Measurements from ENCODE around the gene SRSF12.
"Not testable (repeated sequence)": the region's sequence is repeated elsewhere in the genome, so short reads cannot be mapped to it uniquely, and the experiment has no call there.

The SRSF12 gene

GRCh38 chr6:89069536-89070163 is 48.2 kb downstream of the SRSF12 start:
- no peak for DNase-seq

DNA sequence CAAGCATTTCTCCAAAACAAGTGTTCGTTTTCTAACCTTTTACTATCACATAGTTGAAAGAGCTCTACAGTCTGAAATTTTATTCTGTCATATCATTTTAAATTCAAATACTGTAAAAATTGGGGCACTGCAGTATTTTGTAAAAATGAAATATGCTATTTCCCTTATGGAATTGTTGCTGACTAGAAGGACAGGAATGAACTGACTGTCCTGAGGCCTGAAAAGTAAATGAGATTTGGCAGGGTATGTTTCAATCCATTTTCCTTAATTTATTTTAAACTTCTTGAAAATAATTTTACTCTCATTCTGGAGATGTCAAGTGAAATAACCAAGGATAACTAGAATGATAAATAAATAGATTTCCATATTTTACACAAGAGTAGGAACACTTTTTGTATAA is 49.2 kb downstream of the SRSF12 start:
- DNase-seq, result no peak

- no peak for DNase-seq
Observed at GRCh38 chr6:89067796-89068195, 50.1 kb downstream of the SRSF12 start.

GRCh38 chr6:89066940-89067646 is 50.8 kb downstream of the SRSF12 start:
- no peak for DNase-seq

DNA sequence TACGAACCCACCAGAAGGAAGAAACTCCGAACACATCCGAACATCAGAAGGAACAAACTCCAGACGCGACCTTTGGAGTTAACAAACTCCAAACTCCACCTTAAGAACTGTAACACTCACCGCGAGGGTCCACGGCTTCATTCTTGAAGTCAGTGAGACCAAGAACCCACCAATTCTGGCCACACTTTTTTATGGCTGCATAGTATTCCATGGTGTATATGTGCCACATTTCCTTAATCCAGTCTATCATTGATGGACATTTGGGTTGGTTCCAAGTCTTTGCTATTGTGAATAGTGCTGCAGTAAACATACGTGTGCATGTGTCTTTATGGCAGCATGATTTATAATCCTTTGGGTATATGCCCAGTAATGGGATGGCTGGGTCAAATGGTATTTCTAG is 51.8 kb downstream of the SRSF12 start:
- DNase-seq, result not testable (repeated sequence)

DNA sequence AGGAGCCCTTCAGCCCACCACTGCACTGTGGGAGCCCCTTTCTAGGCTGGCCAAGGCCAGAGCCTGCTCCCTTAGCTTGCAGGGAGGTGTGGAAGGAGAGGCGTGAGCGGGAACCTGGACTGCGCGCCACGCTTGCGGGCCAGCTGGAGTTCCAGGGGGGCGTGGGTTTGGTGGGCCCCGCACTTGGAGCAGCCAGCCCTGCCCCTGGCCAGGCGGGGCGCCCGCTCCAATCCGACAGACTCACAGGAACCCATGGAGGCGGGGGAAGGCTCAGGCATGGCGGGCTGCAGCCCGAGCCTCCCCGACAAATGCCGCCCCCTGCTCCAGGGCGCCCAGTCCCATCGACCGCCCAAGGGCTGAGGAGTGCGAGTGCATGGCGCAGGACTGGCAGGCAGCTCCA is 52.9 kb downstream of the SRSF12 start:
- DNase-seq, result not testable (repeated sequence)

DNA sequence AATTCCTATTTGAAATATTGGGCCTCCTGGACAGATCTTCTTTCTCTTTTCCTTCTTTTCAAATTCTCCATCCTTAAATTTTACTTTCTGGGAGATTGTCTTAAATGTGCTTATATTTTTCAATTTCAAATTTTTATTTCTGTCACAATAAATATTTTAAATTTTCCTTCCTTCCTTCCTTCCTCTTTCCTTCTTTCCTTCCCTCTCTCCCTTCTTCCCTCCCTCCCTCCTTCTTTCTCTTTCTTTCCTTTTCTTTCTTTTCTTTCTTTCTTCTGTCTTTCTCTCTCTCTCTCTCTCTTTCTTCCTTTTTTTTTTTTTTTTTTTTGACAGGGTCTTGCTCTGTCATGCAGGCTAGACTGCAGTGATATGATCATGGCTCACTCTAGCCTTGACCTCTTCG is 54.0 kb downstream of the SRSF12 start:
- DNase-seq, result no peak

- DNase-seq, result no peak
Observed at GRCh38 chr6:89059227-89059626, 58.6 kb downstream of the SRSF12 start.

DNA sequence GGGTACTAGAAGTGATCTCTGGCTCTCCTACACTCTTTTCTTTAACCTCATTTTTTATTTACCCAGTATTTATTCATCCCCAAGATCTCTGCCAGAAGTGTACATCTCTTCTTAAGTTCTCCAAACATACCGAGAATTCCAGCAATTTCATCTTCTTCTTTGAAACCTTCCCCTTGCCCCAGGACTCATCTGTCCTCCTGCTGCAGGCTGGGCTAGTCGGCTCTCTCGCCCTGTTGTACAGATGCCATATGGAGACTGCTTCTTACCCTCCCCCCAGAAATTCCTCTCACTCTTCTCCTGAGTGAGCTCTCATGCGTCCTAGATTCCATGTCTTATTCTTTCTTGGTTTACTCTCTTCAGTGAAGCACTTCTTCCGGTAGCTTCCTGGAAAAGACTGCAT is 59.2 kb downstream of the SRSF12 start:
- no peak for DNase-seq

- DNase-seq, result no peak
Observed at GRCh38 chr6:89057759-89058158, 60.1 kb downstream of the SRSF12 start.

GRCh38 chr6:89054208-89054607 is 63.7 kb downstream of the SRSF12 start:
- DNase-seq, result no peak

DNA sequence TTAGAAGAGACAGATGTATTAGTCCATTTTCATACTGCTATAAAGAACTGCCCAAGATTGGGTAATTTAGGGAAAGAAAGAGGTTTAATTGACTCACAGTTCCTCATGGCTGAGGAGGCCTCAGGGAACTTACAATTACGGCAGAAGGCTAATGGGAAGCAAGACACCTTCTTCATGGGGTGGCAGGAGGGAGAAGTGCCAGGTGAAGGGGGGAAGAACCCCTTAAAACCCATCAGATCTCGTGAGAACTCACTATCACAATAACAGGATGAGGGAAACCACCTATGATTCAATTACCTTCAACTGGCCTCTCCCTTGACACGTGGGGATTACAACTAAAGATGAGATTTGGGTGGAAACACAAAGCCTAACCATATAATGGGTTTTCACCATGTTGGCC is 66.2 kb downstream of the SRSF12 start:
- no peak for DNase-seq

DNA sequence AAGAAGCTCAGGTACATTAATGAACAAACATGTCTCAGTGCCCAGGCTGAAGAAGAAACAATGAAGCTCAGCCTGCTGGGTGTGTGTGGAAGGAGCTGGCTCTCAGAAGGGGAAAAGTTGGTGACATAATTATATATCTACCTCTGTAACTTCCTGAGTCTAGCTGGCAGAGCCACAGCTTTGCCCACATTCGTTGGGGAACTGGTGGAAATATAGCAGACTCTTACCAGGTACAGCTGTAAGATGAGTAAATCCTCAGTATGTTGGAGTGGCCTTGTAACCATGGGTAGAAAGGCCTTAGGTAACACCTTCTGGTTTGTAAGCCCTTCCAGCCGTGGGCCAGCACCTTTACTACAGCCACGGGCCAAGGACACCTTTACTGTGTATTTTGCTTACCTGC is 67.2 kb downstream of the SRSF12 start:
- no peak for DNase-seq

DNA sequence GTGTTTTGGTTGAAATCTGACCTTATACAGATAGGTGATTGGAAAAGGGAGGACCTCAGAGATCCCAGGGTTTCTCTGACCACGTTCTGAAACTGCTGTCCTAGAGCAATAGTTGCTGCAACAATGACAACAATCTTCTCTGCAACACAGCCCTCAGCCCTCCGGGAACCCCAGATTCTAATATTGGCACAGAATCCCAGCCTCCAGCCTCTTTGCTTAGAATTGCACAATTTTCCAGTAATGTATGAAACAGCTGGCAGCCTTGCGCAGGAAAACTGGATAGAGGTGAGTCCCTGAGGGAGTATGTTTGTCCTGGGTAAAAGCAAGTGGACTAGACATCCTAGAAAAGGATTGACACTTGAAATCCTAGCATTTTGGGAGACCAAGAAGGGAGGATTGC is 67.7 kb downstream of the SRSF12 start:
- no peak for DNase-seq

DNA sequence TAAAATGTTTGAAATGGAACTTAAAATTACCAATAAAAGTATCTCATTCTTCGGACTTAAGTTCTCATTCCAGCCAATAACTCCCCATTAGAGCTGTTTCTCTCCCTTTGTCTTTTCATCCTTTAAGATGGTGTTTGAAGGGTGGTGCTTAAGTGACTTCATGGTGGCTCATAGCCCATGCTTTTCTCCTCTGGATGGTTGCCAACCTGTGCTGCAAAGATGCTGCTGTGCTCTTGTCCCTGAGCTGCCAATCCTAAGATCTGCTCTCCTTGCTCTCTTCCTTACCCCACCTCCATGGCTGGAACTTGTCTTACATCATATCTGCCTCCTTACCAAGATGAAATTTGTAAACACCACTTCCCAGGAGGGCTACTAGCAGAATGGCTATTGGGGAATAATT is 68.9 kb downstream of the SRSF12 start:
- DNase-seq, result no peak

DNA sequence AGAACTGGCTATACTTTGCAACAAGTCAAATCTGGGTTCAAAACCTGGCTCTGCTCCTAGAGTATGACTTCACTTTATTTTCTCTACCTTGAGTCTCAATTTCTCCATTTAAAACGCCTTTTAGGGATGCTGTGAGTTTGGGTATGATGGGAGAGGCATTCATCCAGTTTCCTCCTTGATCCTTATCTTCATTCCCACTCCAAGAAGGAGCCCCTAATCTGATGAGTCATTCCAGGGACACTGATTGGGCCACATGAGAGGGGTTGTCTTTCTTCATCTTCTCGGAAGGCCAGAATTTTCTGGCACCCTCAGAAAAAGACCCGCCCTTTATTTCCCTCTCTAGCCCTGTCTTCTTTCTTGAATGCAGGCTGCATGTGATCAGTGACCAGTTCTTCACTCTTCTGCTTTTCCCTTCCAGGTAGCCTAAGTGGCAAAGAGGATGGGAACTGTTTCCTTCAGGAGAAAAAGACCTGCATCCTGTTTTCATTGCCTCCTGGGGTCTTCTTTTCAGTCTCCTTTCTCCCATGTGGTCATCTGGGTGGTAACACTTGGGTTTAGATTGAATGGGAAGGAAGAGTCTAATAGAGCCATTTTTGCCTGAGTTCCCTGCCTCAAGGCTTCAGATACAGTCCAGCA is 69.5 kb downstream of the SRSF12 start:
- DNase-seq, result no peak

- DNase-seq, result no peak
Observed at GRCh38 chr6:89047473-89047872, 70.4 kb downstream of the SRSF12 start.

Measured in stimulated activated naive CD4-positive, alpha-beta T cell treated with Interleukin-2 at 50 U/mL for 16 hours (primary cell).